Melanocyte of skin (primary cell): ENCODE data around the gene CDC42SE1. TPM values are rescaled to one million over a fixed set of nuclear protein-coding genes. Genes with fewer than 3 reads are reported as not detected.

Source experiments
- small RNA-seq, 2 donors: library from RNA; depleted of rRNA; stranded (forward); fragments of <200 nt; gene quantifications; one replicate each; pipeline ENCODE3, GENCODE V24; 2012
- total RNA-seq, 2 donors: library from RNA; depleted of rRNA; stranded (reverse); fragments of >200 nt; gene quantifications; 2 replicates each; pipeline ENCODE4 v1.2.3, GENCODE V29; 2012

The CDC42SE1 gene
- total RNA-seq = 10 to 100 TPM; 77.4 to 94.9 TPM

GRCh38 chr1:151059109-151060006 lies at the start of gene CDC42SE1:
CDC42SE1 (minus strand) TSS chr1:151059622; CDS start chr1:151055730, 3,892 bp downstream.

GRCh38 chr1:151070474-151071276 lies 11.3 kb upstream of the CDC42SE1 start, which contains the start of gene GABPB2:
GABPB2 (plus strand) TSS chr1:151070761; CDS start chr1:151088190, 17,429 bp downstream.

GRCh38 chr1:151060007-151060656 lies 710 bp upstream of the CDC42SE1 start, which contains the start of gene MLLT11:
MLLT11 (plus strand) TSS chr1:151060397; CDS start chr1:151067225, 6,828 bp downstream.

GRCh38 chr1:151047591-151047924 lies 11.9 kb downstream of the CDC42SE1 start, which contains the start of gene C1orf56:
C1orf56 (plus strand) TSS chr1:151047751; CDS start chr1:151047848, 97 bp downstream.

GRCh38 chr1:151036356-151036755 lies 23.1 kb downstream of the CDC42SE1 start, which contains the start of gene BNIPL:
BNIPL (plus strand) TSS chr1:151036586; CDS start chr1:151036726, 140 bp downstream.

GRCh38 chr1:151008244-151009205 lies 50.9 kb downstream of the CDC42SE1 start, which contains the start of gene PRUNE1:
PRUNE1 (plus strand) TSS chr1:151008449; CDS start chr1:151008633, 184 bp downstream.

GRCh38 chr1:151006327-151007052 lies 52.9 kb downstream of the CDC42SE1 start, which contains the start of gene MINDY1:
MINDY1 (minus strand) TSS chr1:151006902; CDS start chr1:151002617, 4,285 bp downstream.

Small RNA genes within 50 kb of the gene (small RNA-seq; reads per million reads assigned to genes)
- 2.6 to 3.7 reads per million in 2 donors for gene RNU6-884P

Other genes starting within 250 kb of the CDC42SE1 start
- 10 to 100 TPM; 25.0 to 40.6 TPM for gene ARNT, start 183.0 kb downstream of the CDC42SE1 start, total RNA-seq
- gene CTXND2, start 172.5 kb downstream of the CDC42SE1 start, total RNA-seq = not detected
- 10 to 100 TPM; 31.3 to 33.0 TPM for gene SETDB1, start 133.3 kb downstream of the CDC42SE1 start, total RNA-seq
- gene CERS2, start 84.8 kb downstream of the CDC42SE1 start, total RNA-seq = 100 to 1,000 TPM; 122 to 166 TPM
- gene ANXA9, start 77.3 kb downstream of the CDC42SE1 start, total RNA-seq = not detected
- 10 to 100 TPM; 21.6 to 35.4 TPM for gene MINDY1, start 52.7 kb downstream of the CDC42SE1 start, total RNA-seq
- gene PRUNE1, start 51.2 kb downstream of the CDC42SE1 start, total RNA-seq = 10 to 100 TPM in 1 of 2 donors, 1 to 10 TPM in 1; 9.6 to 14.3 TPM
- gene BNIPL, start 23.0 kb downstream of the CDC42SE1 start, total RNA-seq = under 1 TPM in 1 of 2 donors, not detected in 1; under 0.01 TPM
- gene C1orf56, start 11.9 kb downstream of the CDC42SE1 start, total RNA-seq = 1 to 10 TPM; 3.1 to 4.3 TPM
- 1 to 10 TPM; 2.8 to 4.7 TPM for gene MLLT11, start 775 bp upstream of the CDC42SE1 start, total RNA-seq
- gene GABPB2, start 11.1 kb upstream of the CDC42SE1 start, total RNA-seq = 1 to 10 TPM; 6.3 to 7.9 TPM
- 1 to 10 TPM in 1 of 2 donors, under 1 TPM in 1; 0.67 to 1.0 TPM for gene SEMA6C, start 87.0 kb upstream of the CDC42SE1 start, total RNA-seq
- gene TNFAIP8L2, start 97.0 kb upstream of the CDC42SE1 start, total RNA-seq = not detected
- gene LYSMD1, start 106.3 kb upstream of the CDC42SE1 start, total RNA-seq = 10 to 100 TPM; 12.7 to 14.1 TPM
- 10 to 100 TPM; 25.1 to 28.6 TPM for gene SCNM1, start 106.5 kb upstream of the CDC42SE1 start, total RNA-seq
- not detected for gene TMOD4, start 116.4 kb upstream of the CDC42SE1 start, total RNA-seq
- gene VPS72, start 130.6 kb upstream of the CDC42SE1 start, total RNA-seq = 10 to 100 TPM; 36.8 to 47.6 TPM
- 10 to 100 TPM; 36.5 to 55.6 TPM for gene PIP5K1A, start 138.9 kb upstream of the CDC42SE1 start, total RNA-seq
- gene PSMD4, start 195.1 kb upstream of the CDC42SE1 start, total RNA-seq = 100 to 1,000 TPM; 131 to 188 TPM
- gene ZNF687, start 222.7 kb upstream of the CDC42SE1 start, total RNA-seq = 10 to 100 TPM; 18.3 to 22.0 TPM